Retinal pigment epithelial cell (primary cell): ENCODE data around the gene LINGO3.
A peak's percentile ranks its signal among the peaks of the same experiment; 100 is the strongest.

Source experiments
- DNase-seq: peaks from one replicate; pipeline ENCODE4 v3.0.0-alpha.2; 2010; ENCODE audit warnings: low read depth
- H3K4me3 ChIP-seq: 2 replicates; pipeline ENCODE4 v1.5.1; 2011; ENCODE audit warnings: mild to moderate bottlenecking, low read length, control low read depth, moderate library complexity
- CTCF ChIP-seq: conservative IDR thresholded peaks from 2 replicates; pipeline ENCODE4 v1.5.1; 2011; ENCODE audit warnings: low read depth, low read length, control low read depth, inconsistent platforms

LINGO3 gene

GRCh38 chr19:2308114-2308556 lies at the start of gene LINGO3:
Gene LINGO3 (minus strand): TSS chr19:2308154. CDS start chr19:2291776, 16,378 bp downstream.
- H3K4me3 ChIP-seq: peak within 1 kb of the TSS; percentile 11
- no peak for DNase-seq
- TF ChIP-seq CTCF: no peak

GRCh38 chr19:2356036-2356646 lies 48.2 kb upstream of the LINGO3 start:
- TF ChIP-seq CTCF: no peak
- H3K4me3 ChIP-seq: no peak overlapping the region
- no peak for DNase-seq

GRCh38 chr19:2355168-2356035 lies 47.4 kb upstream of the LINGO3 start:
- H3K4me3 ChIP-seq: no peak overlapping the region
- DNase-seq: no peak
- TF ChIP-seq CTCF: no peak

- H3K4me3 ChIP-seq: no peak overlapping the region
- TF ChIP-seq CTCF: no peak
- no peak for DNase-seq
Measured at GRCh38 chr19:2354670-2355069, 46.7 kb upstream of the LINGO3 start.

- DNase-seq: no peak
- H3K4me3 ChIP-seq: no peak overlapping the region
- no peak for TF ChIP-seq CTCF
Measured at GRCh38 chr19:2353887-2354592, 46.1 kb upstream of the LINGO3 start.

- no peak overlapping the region for H3K4me3 ChIP-seq
- no peak for TF ChIP-seq CTCF
- DNase-seq: no peak
Measured at GRCh38 chr19:2353159-2353886, 45.4 kb upstream of the LINGO3 start.
